ENCODE results near the gene ZNF787. TPM values are rescaled to one million over a fixed set of nuclear protein-coding genes. Genes with fewer than 3 reads are reported as not detected.

ZNF787 gene
- total RNA-seq, 1 donor from 2014 or later: 33.9 TPM

- TF ChIP-seq CTCF (IDR thresholded peaks at IDR 0.05; ENCODE audit: unreplicated experiment): no peak
- no peak overlapping the region for H3K27ac Mint-ChIP-seq
- DNase-seq (ENCODE audit: low spot score, unreplicated experiment): no peak
- peaks cover 8% of the 10 kb centered on the region for H3K4me1 Mint-ChIP-seq (ENCODE audit: low read depth)
- H3K36me3 Mint-ChIP-seq (ENCODE audit: insufficient read depth): no peaks in the 10 kb centered on the region
- no peak overlapping the region for H3K4me3 Mint-ChIP-seq (ENCODE audit: low read depth)
- H3K9me3 Mint-ChIP-seq (ENCODE audit: low read depth): no peaks in the 10 kb centered on the region
- H3K27me3 Mint-ChIP-seq: no peaks in the 10 kb centered on the region
Observed at GRCh38 chr19:56133858-56134653, 13.0 kb upstream of the ZNF787 start.

- no peaks in the 10 kb centered on the region for H3K36me3 Mint-ChIP-seq (ENCODE audit: insufficient read depth)
- no peaks in the 10 kb centered on the region for H3K9me3 Mint-ChIP-seq (ENCODE audit: low read depth)
- no peaks in the 10 kb centered on the region for H3K27me3 Mint-ChIP-seq
- DNase-seq (ENCODE audit: low spot score, unreplicated experiment): no peak
- peak overlapping the region; percentile 63 for H3K27ac Mint-ChIP-seq
- H3K4me1 Mint-ChIP-seq (ENCODE audit: low read depth): peaks cover 6% of the 10 kb centered on the region
- no peak overlapping the region for H3K4me3 Mint-ChIP-seq (ENCODE audit: low read depth)
- TF ChIP-seq CTCF (IDR thresholded peaks at IDR 0.05; ENCODE audit: unreplicated experiment): no peak
Observed at GRCh38 chr19:56132316-56132822, 11.3 kb upstream of the ZNF787 start.

- no peaks in the 10 kb centered on the region for H3K9me3 Mint-ChIP-seq (ENCODE audit: low read depth)
- no peak overlapping the region for H3K4me3 Mint-ChIP-seq (ENCODE audit: low read depth)
- DNase-seq (ENCODE audit: low spot score, unreplicated experiment): no peak
- TF ChIP-seq CTCF (IDR thresholded peaks at IDR 0.05; ENCODE audit: unreplicated experiment): no peak
- no peaks in the 10 kb centered on the region for H3K27me3 Mint-ChIP-seq
- H3K4me1 Mint-ChIP-seq (ENCODE audit: low read depth): peaks cover 6% of the 10 kb centered on the region
- no peaks in the 10 kb centered on the region for H3K36me3 Mint-ChIP-seq (ENCODE audit: insufficient read depth)
- H3K27ac Mint-ChIP-seq: no peak overlapping the region
Observed at GRCh38 chr19:56131651-56132050, 10.6 kb upstream of the ZNF787 start.

- H3K27ac Mint-ChIP-seq: no peak overlapping the region
- no peaks in the 10 kb centered on the region for H3K36me3 Mint-ChIP-seq (ENCODE audit: insufficient read depth)
- no peak for DNase-seq (ENCODE audit: low spot score, unreplicated experiment)
- H3K9me3 Mint-ChIP-seq (ENCODE audit: low read depth): no peaks in the 10 kb centered on the region
- no peaks in the 10 kb centered on the region for H3K27me3 Mint-ChIP-seq
- peaks cover 3% of the 10 kb centered on the region for H3K4me1 Mint-ChIP-seq (ENCODE audit: low read depth)
- no peak overlapping the region for H3K4me3 Mint-ChIP-seq (ENCODE audit: low read depth)
- TF ChIP-seq CTCF (IDR thresholded peaks at IDR 0.05; ENCODE audit: unreplicated experiment): no peak
Observed at GRCh38 chr19:56130006-56130405, 8.9 kb upstream of the ZNF787 start.

- H3K9me3 Mint-ChIP-seq (ENCODE audit: low read depth): no peaks in the 10 kb centered on the region
- no peak overlapping the region for H3K27ac Mint-ChIP-seq
Observed at GRCh38 chr19:56126983-56127780, 6.1 kb upstream of the ZNF787 start.

More at GRCh38 chr19:56126983-56127780, 6.1 kb upstream of the ZNF787 start:
- no peak for DNase-seq (ENCODE audit: low spot score, unreplicated experiment)
- Mint-ChIP-seq H3K4me3 (ENCODE audit: low read depth) (no peak overlapping the region), H3K4me1 (ENCODE audit: low read depth) (peaks cover under 1% of the 10 kb centered on the region), H3K36me3 (ENCODE audit: insufficient read depth) (no peaks in the 10 kb centered on the region), H3K27me3 (no peaks in the 10 kb centered on the region)
- no peak for TF ChIP-seq CTCF (IDR thresholded peaks at IDR 0.05; ENCODE audit: unreplicated experiment)

All from progenitor cell of endocrine pancreas (in vitro differentiated cells).